ENCODE measurements around the gene COX8A. TPM values are rescaled to one million over a fixed set of nuclear protein-coding genes. Genes with fewer than 3 reads are reported as not detected.

Gene COX8A
- total RNA-seq, 1 experiment from 2014 or later, result 448 TPM

DNA sequence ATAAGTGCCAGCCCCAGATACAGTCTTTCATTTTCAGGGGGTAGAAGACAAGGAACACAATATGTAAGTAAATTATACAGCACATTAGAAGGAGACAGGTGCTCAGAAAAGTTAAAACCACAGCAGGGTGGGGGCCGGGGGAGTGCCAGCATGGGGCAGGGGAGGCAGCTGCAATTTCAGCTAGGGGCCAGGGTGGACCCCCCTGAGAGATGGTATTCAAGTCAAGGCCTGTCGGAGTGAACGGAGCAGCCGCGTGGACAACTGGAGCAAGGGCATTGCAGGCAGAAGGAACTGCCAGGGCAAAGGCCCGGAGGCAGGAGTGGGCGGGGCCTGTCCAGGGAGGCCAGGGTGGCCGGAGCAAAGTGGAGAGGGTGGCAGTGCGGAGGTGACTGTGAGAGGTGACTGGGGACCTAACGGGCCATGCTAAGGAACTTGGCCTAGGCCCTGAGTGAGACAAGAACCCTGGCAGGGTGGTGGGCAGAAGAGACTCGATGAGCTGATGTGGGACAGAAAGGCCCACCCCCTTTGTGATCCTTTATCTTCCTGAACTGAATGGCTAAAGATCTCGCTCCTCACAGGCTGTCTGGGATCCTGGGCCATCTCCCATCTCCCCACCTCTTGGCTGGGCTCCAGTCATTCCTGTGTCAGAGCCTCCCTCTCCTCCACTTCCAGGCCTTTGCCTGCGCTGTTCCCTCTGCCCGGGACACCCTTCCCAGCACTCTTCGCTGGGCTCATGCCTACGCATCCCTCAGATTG is 38.9 kb downstream of the COX8A start:
- Mint-ChIP-seq H3K27ac (ENCODE audit: unreplicated experiment) (no peak overlapping the region), H3K36me3 (ENCODE audit: insufficient read depth, unreplicated experiment) (peaks cover 32% of the 10 kb centered on the region), H3K4me1 (ENCODE audit: low read depth, unreplicated experiment) (no peaks in the 10 kb centered on the region), H3K9me3 (ENCODE audit: unreplicated experiment) (no peaks in the 10 kb centered on the region), H3K27me3 (ENCODE audit: insufficient read depth, unreplicated experiment) (no peaks in the 10 kb centered on the region), H3K4me3 (ENCODE audit: unreplicated experiment) (no peak overlapping the region)
- Histone ChIP-seq H3K36me3 (ENCODE audit: control insufficient read depth, insufficient read depth, low read length) (no peaks in the 10 kb centered on the region), H3K4me3 (ENCODE audit: low read depth, low read length) (no peak overlapping the region), H3K27me3 (replicated peaks; ENCODE audit: control insufficient read depth, insufficient read depth, low read length) (no peaks in the 10 kb centered on the region), H3K4me1 (no peaks in the 10 kb centered on the region), H3K9me3 (no peaks in the 10 kb centered on the region)
- intact Hi-C loops (cut with micrococcal nuclease; ENCODE audit: unreplicated experiment), result no loop called here
- CTCF ChIA-PET, result no interaction called here
- no TSS peak for BruUV-seq (replicated peaks)
- no peak for DNase-seq
- POLR2A ChIA-PET, result no interaction called here
- TF ChIP-seq, protein P1, sequence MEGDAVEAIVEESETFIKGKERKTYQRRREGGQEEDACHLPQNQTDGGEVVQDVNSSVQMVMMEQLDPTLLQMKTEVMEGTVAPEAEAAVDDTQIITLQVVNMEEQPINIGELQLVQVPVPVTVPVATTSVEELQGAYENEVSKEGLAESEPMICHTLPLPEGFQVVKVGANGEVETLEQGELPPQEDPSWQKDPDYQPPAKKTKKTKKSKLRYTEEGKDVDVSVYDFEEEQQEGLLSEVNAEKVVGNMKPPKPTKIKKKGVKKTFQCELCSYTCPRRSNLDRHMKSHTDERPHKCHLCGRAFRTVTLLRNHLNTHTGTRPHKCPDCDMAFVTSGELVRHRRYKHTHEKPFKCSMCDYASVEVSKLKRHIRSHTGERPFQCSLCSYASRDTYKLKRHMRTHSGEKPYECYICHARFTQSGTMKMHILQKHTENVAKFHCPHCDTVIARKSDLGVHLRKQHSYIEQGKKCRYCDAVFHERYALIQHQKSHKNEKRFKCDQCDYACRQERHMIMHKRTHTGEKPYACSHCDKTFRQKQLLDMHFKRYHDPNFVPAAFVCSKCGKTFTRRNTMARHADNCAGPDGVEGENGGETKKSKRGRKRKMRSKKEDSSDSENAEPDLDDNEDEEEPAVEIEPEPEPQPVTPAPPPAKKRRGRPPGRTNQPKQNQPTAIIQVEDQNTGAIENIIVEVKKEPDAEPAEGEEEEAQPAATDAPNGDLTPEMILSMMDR (IDR thresholded peaks at IDR 0.05; ENCODE audit: insufficient read depth in 1 of 2, low read depth in 1 of 2, low read length in 1 of 2, severe bottlenecking in 1 of 2, unreplicated experiment in 1 of 2), result no peak

DNA sequence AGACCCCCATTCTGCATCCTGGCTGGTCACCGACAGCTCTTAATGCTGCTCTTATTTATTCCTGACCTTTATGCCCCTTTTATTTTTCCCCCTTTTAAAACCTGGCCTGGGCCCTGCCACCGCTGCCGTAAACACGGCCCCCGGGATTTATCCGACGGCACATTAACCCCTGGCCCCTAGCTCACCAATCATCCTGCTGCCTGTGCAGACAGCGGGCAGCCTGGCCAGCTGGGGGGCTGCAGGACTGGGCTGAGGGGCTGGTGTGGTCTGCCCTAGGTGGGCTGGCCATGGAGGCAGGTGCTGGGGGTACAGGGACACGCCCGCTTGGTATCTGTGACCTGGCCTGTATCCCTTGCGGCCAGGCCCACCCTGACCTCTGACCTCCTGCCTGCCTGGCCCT is 39.9 kb downstream of the COX8A start:
- TF ChIP-seq, protein P1 (IDR thresholded peaks at IDR 0.05; ENCODE audit: insufficient read depth in 1 of 2, low read depth in 1 of 2, low read length in 1 of 2, severe bottlenecking in 1 of 2, unreplicated experiment in 1 of 2), result no peak
- no peak overlapping the region for H3K4me3 ChIP-seq (ENCODE audit: low read depth, low read length)
- Mint-ChIP-seq H3K9me3 (ENCODE audit: unreplicated experiment) (no peaks in the 10 kb centered on the region), H3K36me3 (ENCODE audit: insufficient read depth, unreplicated experiment) (peaks cover 27% of the 10 kb centered on the region), H3K4me1 (ENCODE audit: low read depth, unreplicated experiment) (no peaks in the 10 kb centered on the region), H3K27ac (ENCODE audit: unreplicated experiment) (no peak overlapping the region), H3K4me3 (ENCODE audit: unreplicated experiment) (no peak overlapping the region), H3K27me3 (ENCODE audit: insufficient read depth, unreplicated experiment) (no peaks in the 10 kb centered on the region)
- intact Hi-C loops (cut with micrococcal nuclease; ENCODE audit: unreplicated experiment), result no loop called here
- H3K36me3 ChIP-seq (ENCODE audit: control insufficient read depth, insufficient read depth, low read length), result no peaks in the 10 kb centered on the region
- no peak for DNase-seq
- ChIA-PET POLR2A (no interaction called here), CTCF (no interaction called here)
- no TSS peak for BruUV-seq (replicated peaks)
- no peaks in the 10 kb centered on the region for H3K27me3 ChIP-seq (replicated peaks; ENCODE audit: control insufficient read depth, insufficient read depth, low read length)
- H3K9me3 ChIP-seq, result no peaks in the 10 kb centered on the region
- no peaks in the 10 kb centered on the region for H3K4me1 ChIP-seq

GRCh38 chr11:64015510-64015909 is 41.1 kb downstream of the COX8A start:
- Histone ChIP-seq H3K9me3 (no peaks in the 10 kb centered on the region), H3K36me3 (ENCODE audit: control insufficient read depth, insufficient read depth, low read length) (no peaks in the 10 kb centered on the region), H3K4me3 (ENCODE audit: low read depth, low read length) (no peak overlapping the region), H3K27me3 (replicated peaks; ENCODE audit: control insufficient read depth, insufficient read depth, low read length) (no peaks in the 10 kb centered on the region), H3K4me1 (no peaks in the 10 kb centered on the region)
- ChIA-PET CTCF (no interaction called here), POLR2A (no interaction called here)
- no peak for DNase-seq
- H3K27me3 Mint-ChIP-seq (ENCODE audit: insufficient read depth, unreplicated experiment), result no peaks in the 10 kb centered on the region
- H3K9me3 Mint-ChIP-seq (ENCODE audit: unreplicated experiment), result no peaks in the 10 kb centered on the region
- TF ChIP-seq, protein P1 (IDR thresholded peaks at IDR 0.05; ENCODE audit: insufficient read depth in 1 of 2, low read depth in 1 of 2, low read length in 1 of 2, severe bottlenecking in 1 of 2, unreplicated experiment in 1 of 2), result no peak
- no TSS peak for BruUV-seq (replicated peaks)
- peaks cover 20% of the 10 kb centered on the region for H3K36me3 Mint-ChIP-seq (ENCODE audit: insufficient read depth, unreplicated experiment)
- intact Hi-C loops (cut with micrococcal nuclease; ENCODE audit: unreplicated experiment), result no loop called here
- no peak overlapping the region for H3K27ac Mint-ChIP-seq (ENCODE audit: unreplicated experiment)
- no peaks in the 10 kb centered on the region for H3K4me1 Mint-ChIP-seq (ENCODE audit: low read depth, unreplicated experiment)
- no peak overlapping the region for H3K4me3 Mint-ChIP-seq (ENCODE audit: unreplicated experiment)
